ENCODE data around the gene PRPF19.

PRPF19 gene

DNA sequence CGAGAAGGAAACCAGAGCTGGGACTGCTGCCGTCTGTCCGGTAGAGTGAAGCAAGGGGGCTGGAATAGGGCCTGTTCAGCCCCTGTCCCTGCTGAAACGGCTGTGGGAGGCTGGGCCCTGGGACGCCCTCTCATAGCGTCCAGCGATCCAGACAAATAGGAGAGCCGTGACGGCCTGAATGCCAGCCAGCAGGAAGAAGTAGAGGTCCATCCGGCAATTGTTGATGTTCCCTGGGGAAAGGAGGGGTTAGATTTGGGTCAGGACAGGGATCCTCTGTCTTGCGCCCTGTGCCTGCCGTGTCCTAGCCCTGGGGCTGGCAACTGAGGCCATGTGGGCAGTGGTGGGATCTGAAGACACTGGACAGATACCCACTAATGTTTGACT is 30.8 kb upstream of the PRPF19 start:
- DNase-seq: no peak

DNA sequence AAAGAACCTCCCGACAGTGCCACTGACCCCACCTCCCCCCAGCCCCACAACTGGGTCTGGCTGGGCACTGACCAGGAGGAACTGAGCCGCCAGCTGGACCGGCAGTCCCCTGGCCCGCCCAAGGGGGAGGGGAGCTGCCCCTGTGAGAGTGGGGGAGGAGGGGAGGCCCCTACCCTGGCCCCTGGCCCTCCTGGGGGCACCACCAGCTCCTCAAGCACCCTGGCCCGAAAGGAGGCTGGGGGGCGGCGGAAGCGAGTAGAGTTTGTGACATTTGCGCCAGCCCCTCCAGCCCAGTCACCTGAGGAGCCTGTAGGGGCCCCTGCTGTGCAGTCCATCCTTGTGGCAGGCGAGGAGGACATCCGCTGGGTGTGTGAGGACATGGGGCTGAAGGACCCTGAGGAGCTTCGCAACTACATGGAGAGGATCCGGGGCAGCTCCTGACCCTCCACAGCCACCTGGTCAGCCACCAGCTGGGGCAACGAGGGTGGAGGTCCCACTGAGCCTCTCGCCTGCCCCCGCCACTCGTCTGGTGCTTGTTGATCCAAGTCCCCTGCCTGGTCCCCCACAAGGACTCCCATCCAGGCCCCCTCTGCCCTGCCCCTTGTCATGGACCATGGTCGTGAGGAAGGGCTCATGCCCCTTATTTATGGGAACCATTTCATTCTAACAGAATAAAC is 30.2 kb upstream of the PRPF19 start:
- no peak for DNase-seq

DNA sequence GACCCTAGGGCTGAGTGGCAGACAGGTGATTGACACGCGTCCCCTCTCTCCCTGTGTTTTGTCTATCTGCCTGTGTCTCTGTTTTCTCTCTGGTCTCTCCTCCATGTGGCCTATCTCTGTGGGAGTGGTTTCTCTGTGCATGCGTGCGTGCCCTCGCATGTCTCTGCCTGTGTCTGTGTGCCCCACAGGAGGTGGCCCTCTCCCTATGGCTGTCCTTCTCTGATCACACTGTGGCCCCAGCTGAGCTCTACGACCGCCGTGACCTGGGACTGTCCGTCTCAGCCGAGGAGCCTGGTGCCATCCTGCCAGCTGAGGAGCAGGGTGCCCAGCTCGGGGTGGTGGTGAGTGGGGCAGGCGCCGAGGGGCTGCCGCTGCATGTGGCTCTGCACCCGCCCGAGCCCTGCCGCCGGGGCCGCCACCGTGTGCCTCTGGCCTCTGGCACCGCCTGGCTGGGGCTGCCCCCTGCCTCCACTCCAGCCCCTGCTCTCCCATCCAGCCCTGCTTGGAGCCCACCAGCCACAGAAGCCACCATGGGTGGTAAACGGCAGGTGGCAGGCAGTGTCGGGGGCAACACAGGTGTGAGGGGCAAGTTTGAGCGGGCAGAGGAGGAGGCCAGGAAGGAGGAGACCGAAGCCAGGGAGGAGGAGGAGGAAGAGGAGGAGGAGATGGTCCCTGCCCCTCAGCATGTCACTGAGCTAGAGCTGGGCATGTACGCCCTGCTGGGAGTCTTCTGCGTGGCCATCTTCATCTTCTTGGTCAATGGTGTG is 29.5 kb upstream of the PRPF19 start:
- no peak for DNase-seq

DNA sequence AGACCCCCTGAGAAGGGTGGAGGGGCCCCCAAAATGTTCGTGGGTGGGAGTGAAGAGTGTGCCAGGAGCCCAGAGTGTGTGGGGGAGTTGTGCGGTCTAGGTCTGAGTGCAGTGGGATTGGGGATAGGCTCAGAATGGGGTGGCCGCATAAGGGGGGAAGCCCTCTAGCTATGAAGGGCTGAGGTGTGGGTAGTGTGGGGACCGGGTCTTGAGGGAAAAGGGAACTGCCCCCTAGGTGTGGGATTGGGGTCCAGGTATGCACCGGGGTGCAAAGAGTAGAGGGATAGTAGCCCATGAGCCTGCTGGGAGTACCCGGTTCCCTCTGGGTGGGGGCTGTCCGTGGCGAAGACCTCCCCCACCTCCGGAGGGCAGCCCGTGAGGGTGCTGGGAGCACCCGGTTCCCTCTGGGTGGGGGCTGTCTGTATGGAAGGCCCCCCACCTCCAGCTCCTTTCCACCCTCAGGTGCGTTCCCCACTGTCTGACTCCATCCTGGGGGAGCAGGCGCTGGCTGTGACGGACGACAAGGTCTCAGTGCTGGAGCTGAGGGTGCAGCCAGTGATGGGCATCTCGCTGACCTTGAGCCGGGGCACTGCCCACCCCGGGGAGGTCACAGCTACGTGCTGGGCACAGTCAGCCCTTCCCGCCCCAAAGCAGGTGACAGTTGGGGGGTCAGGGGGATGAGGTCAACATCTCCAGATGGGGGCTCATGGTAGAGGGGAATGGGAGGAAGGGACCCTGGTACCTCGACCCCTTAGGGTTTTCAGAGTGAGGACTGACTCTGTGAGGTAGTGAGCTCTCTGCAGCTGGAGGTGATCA is 28.6 kb upstream of the PRPF19 start:
- DNase-seq: no peak

DNA sequence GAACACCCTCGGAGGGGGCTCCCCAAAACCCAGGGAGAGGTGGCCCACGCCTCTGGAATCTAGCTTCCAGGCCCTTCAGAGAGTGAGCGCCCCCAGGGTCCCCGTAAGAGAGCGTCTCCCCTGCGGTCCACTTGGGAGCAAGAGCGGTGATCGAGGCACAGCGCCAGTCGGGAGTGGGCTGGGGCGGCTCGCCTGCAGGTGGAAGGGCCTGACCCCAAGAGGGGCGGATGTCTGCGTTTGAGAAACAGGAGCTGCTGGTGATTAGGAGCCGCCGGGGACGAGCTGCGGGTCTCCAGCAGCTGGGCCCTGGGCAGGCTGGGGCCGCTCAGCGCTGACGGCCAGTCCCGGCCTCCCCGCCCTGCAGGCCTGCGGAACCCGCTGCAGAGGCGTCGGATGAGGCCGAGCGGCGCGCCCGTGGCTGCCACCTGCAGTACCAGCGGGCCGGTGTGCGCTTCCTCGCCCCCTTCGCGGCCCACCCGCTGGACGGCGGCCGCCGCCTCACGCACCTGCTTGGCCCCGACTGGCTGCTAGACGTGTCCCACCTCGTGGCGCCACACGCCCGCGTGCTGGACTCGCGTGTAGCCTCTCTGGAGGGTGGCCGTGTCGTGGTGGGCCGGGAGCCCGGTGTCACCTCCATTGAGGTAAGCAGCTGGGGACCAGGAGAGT is 27.9 kb upstream of the PRPF19 start:
- DNase-seq: no peak

DNA sequence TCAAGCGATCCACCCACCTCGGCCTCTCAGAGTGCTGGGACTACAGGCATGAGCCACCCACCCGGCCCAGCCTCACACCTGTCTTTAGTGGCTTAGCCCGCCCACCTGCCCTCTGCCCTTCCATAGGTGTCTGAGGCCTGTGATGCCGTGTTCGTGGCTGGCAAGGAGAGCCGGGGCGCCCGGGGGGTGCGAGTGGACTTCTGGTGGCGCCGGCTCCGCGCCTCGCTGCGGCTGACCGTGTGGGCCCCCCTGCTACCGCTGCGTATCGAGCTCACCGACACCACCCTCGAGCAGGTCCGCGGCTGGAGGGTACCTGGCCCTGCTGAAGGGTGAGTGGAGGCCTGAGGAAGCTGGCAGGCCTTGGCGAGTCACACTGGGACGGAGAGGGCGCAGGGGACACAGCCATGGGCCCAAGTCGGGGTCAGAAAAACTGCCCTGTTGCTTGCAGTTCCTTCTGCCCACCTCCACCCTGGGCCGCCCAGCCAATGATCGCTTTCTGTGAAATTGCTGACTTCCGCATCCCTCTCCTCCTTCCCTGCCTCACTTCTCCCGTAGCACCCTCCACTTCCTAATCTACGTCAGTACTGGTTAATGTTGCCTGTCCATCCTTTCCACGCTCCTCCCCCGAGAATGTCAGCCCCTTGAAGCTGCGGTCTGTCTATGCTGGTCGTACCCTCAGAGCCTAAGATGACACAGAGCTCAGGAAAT is 27.2 kb upstream of the PRPF19 start:
- no peak for DNase-seq

DNA sequence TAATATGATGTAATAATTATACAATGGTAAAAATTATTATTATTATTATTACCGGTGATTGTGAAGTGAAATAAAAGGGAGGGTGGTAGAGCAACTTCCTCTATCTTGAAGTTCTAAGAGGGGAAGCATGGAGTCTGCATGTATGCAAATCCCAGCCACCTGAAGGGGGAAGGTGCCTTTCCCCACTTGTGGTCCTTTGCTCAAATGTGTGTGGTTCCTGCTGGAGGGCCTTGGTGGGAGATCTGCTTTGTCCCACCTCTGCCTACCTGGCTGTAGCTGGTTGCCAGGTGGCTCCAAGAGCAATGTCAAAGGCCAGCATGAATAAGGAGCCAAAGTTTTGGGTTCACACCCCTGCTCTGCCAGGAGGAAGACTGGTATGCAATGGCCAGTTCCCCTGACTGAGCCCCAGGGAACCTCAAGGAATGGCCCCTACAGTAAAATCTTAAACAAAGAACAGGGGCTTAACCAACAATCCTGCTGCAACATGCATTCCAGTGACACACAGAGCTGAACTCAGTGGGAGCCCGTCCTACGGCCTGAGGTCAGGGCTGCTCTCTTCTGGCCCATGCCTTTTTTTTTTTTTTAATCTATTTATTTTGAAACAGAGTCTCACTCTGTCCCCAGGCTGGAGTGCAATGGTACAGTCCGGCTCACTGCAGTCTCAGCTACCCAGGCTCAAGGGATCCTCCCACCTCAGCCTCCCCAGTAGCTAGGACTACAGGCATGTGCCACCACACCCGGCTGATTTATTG is 26.4 kb upstream of the PRPF19 start:
- DNase-seq: no peak

DNA sequence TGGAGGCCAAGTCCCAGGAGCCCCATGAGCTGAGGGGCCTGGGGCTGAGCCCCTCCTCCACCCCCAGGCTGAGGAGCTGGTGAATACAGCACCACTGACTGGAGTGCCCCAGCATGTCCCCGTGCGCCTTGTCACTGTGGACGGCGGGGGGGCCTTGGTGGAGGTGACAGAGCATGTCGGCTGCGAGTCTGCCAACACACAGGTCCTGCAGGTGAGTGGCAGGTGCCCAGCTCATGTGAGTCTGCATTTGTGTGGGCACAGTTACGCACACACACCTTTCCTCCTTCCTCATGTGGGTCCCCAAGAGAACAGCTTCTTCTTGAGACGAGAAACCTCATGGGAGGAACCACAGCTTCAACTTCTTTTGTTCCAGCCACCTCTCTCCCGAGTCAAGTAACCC is 25.5 kb upstream of the PRPF19 start:
- peak in 1 of 2 donors; percentile 72 for DNase-seq

DNA sequence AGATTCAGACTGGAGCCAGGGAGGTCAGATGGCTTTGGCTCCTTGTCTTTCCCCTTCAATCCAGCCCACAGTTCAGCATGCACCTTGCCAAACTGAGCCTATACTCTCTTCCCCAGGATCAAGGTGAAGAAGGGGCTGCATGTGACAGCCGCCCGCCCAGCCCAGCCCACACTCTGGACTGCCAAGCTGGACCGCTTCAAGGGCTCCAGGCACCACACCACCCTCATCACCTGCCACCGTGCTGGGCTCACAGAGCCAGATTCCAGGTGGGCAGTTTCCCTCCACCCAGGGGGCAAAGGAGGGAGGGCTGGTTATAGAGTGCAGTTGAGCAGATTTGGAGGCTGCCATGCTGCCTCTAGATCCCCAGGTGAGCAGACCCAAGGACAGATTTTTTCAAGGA is 24.0 kb upstream of the PRPF19 start:
- no peak for DNase-seq

DNA sequence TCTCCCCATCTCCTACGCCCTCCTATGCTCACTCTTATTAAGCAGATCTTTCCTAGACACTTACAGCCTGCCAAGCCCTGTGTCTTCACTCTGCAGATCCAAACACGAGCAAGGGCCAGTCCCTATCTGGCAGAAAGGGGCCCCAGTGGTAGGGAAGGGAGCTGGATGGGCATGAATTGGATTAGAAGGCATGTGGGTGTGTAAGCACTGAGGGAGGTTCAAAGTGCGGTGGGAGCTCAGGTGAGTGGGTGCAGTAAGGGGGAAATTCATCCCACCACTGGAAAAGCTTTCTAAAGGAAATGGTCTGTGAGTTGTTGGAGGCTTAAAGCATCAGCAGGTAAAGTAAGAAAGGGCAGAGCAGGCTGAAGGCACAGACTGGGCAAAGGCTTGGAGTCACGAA is 23.4 kb upstream of the PRPF19 start:
- no peak for DNase-seq

DNA sequence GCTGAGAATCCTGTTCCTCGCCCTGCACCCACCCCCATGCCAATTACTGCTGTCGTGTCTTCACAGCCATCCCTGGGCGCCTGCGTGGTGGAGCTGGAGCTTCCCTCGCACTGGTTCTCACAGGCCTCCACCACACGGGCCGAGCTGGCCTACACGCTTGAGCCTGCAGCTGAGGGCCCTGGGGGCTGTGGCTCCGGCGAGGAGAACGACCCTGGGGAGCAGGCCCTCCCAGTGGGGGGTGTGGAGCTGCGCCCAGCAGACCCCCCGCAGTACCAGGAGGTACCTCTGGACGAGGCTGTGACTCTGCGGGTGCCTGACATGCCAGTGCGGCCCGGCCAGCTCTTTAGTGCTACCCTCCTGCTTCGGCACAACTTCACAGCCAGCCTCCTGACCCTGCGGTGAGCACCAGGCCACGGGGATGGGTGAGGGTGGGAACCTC is 22.2 kb upstream of the PRPF19 start:
- no peak for DNase-seq

DNA sequence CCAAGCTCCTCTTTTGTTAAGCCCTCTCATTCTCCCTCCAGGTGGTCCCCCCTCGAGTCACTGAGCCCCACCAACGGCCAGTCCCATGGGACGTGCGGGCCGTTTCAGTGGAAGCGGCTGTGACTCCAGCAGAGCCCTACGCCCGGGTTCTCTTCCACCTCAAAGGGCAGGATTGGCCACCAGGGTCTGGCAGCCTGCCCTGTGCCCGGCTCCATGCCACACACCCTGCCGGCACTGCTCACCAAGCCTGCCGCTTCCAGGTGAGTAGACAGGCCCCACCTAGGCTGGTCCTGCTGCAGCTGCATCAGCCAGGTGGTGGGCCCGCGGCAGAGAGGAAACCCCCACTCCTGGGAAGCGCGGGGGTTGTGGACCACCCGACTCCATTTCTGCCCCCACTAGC is 21.2 kb upstream of the PRPF19 start:
- DNase-seq: no peak

DNA sequence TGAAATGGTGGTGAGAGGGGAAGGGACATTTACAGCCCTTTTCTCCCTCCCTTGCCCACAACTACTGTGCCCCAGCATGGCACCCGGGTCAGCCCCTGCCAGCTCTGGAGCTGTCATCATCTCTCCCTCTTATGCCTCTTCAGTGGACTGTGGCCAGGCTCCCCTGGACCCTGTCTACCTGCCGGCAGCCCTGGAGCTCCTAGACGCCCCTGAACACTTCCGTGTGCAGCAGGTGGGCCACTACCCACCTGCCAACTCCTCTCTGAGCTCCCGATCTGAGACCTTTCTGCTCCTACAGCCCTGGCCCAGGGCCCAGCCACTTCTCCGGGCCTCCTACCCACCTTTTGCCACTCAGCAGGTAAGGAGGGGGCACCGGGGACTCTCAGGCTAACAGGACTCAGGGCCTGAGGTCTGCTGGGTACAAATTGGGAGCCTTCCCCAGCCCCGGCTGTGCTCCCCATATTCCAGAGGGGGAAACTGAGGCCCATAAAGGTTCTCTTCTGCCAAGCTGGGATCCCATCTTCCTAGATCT is 20.7 kb upstream of the PRPF19 start:
- DNase-seq: no peak

DNA sequence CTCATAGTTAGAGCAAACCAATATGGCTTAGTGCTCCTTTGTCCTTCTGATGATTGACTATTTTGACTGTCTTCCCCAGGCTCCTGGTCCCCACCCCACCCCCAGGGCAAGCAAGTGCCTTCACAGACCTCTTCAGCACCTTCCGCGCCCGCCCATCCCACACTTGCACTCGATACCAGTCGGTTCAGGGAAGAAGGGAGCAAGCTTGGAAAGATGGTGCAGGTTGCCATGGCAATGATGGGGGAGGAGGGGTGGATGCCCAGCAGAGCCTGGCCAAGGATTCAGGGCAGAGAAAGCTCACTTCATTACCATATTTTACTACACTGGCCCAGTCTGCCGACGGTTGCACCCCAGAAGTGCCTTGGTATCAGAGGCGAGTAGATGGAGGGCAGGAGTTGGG is 20.1 kb upstream of the PRPF19 start:
- no peak for DNase-seq

DNA sequence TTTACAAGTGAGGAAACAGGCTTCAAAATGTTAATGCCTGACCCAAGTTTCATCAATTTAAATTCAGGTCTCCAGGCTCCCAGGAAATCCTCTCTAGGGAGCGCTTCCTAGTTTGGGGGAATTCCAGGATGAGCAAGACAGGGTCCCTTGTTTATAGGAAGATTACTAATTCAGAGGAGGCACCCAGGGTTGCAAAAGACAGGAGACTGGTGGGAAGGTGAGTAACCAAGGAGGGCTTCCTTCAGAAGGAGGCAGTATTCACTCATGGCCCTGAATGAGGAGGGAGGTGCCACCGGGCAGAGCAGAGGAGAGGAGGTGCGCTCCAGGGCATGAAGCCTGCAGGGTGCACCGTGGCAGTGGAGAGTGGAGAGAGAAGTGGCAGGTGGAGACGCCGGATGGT is 19.5 kb upstream of the PRPF19 start:
- DNase-seq: no peak

DNA sequence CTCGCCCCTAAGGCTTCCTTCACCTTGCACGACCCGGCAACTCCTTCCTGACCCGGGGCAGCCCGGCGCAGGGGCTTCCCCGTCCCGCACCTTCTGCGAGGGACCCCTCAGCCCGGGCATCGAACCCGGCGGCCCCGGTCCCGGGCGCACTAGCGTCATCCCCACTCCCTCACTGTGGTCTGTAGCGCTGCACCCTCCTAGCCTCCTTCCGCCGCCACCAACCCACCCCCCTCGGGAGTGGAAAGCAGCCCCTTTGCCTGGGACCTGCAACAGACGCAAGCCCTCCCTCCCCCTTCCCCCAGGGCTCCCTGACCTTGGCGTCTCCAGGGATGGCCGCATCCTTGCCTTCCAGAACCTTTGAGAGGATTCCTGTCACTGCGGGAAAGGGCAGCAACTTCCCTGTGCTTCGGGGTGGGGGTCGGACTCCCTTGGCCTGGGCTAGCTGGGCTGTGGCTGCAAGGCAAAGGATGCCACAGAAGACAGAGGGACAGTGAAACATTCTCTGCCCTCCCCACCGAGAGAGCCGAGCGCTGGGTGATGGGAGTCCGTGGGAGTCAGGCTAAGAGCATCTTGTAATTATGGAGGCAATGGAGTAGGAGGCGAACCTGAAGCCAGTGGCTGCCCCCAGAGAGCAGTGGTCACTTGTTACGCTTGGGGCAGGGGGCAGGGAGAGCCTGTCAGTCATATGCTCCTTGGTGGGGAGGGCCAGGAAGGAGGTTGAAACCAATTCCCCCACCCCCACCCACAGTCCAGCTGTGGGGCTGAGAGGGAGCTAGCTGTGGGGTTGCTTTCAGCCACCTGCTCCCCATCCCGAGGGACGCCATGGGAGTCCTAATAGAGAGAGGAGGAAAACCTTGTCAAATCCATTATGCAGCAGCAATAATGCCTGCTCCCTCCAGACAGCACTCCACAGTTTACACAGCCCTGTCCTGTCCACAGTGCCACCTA is 18.8 kb upstream of the PRPF19 start:
- DNase-seq: no peak

DNA sequence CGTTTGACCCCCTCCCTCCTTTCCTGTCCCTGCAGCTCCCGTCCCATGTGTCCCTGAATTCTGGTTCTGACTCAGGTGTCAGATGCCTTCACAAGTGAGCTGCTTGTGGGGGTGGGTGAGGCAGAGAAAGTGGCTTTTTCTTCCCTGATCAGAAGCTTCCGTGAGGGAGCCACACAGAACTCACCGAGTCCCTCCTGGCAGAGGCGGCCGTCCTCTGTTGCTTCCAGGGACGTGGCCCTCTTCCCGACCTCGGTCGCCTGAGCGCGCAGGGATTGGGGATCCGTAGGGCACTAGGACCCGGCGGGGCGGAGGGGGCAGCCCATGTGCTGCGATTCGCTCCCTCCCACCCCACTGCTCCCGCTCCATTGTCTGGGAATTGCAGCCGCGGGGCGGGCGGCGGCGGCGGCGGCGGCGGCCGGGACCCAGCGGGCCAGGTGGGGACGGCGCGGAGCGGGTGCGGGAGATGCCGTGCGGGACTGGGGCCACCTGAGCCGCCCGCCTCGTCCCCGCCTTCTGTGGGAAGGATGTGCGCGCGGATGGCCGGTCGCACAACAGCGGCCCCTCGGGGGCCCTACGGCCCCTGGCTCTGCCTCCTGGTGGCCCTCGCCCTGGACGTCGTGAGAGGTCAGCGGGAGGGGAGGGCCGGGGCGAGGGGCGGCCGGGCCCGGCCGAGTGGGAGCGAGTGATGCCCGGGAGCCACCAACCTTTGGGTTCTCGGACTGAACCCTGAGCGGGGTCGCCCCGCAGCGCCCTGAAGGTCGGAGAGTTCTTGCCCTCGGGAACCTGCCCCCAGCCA is 17.9 kb upstream of the PRPF19 start, which contains the start of gene TMEM132A:
Gene TMEM132A, plus strand, starts transcription at position 351 of the 796 bp plus-strand sequence. Its CDS starts 174 bp downstream, at position 525.
- no peak for DNase-seq

DNA sequence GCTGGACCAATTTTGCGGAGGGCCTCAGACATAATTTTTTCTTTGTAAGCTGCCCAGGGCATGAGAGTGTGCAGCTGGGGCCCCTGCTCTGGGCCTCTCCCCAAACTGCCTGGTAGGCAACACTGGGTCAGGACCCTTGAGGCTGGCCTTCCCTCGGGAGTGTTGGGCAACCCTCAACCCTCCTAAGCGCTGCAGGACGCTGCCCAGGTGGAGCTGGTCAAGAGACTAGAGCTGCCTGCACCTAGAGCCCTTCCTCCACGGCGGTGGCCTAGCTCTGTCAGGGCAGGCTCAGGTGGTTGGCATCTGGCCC is 17.4 kb upstream of the PRPF19 start:
- no peak for DNase-seq

DNA sequence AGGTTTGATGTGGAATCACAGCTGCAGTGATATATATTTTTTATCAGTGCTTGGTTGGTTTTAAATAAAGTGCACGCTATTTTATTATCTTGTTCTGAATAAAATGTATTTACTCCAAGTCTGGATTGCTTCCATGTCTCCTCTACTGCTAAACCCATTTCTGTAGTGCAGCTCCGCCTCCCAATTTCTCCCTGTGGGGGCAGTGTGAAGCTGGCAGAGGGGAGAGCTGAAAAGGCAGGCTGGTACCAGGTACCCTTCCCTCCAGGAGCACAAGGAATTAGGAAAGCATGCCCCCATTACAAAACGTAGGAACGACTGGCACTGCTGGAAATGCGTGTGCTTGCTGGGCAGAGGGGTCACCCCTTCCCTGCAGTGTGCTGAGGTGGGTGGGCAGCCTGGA is 16.9 kb upstream of the PRPF19 start:
- DNase-seq: no peak

DNA sequence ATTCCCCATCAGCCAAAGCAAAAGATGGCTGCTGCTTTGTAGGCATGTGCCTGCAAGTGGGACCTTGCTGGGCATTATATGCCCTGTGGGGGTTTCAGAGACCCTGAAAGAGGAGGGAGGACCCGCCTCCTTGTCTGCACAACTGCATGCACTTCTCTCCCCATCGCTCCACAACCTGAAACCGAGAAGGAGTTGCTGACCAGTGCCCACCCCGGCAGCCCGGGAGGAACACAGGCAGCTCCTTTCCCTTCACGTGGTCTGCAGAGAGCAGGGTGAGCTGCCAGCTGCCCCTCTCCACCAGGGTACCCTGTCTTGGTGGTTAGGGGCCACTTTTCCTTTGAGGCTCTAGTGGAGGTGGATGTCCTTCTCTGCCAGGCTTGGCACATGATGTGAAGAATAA is 16.5 kb upstream of the PRPF19 start:
- DNase-seq: no peak

All from CD4-positive, alpha-beta T cell treated with Interleukin-4 for 1 hour (primary cell).